Transverse colon (tissue), 4 donors: Measurements from ENCODE around the gene KCTD2.

Experiments used
- CTCF ChIP-seq, 5 experiments: fragments of 200-600 bp in 3 of 5; fragments of 450-650 bp in 2 of 5; sonication (generic) in 3 of 5; IDR thresholded peaks; 1 replicate in 2 of 5; 2 replicates in 3 of 5; pipeline ENCODE4 v1.5.1; 2016 to 2017; ENCODE audit warnings: antibody characterized with exemption in 5 of 5, inconsistent platforms in 3 of 5, mild to moderate bottlenecking in 2 of 5, moderate library complexity in 1 of 5
- POLR2AphosphoS5 ChIP-seq, 3 donors: sonication (generic); formaldehyde crosslinking; IDR thresholded peaks; one replicate each; pipeline ENCODE4 v1.6.1; 2016; ENCODE audit warnings: antibody characterized with exemption in 3 of 3

GRCh38 chr17:75088465-75089417 is 41.7 kb downstream of the KCTD2 start:
- TF ChIP-seq CTCF (IDR thresholded peaks at IDR 0.05) (no peak), POLR2AphosphoS5 (IDR thresholded peaks at IDR 0.05) (peak in 2 of 3 donors; percentile 46 to 53)
